Vagina (tissue), 2 donors: ENCODE data around the gene SLC66A2.

Experiments used
- POLR2A ChIP-seq, 2 donors: fragments of 450-650 bp; IDR thresholded peaks; one replicate each; pipeline ENCODE4 v1.6.1; 2017; ENCODE audit warnings: antibody characterized with exemption in 2 of 2, mild to moderate bottlenecking in 2 of 2, moderate library complexity in 2 of 2
- POLR2AphosphoS5 ChIP-seq, 2 donors: sonication (generic); formaldehyde crosslinking; IDR thresholded peaks; one replicate each; pipeline ENCODE4 v1.9.0; 2017; ENCODE audit warnings: antibody characterized with exemption in 2 of 2, mild to moderate bottlenecking in 2 of 2, low read depth in 1 of 2; ENCODE audit not compliant: insufficient read depth in 1 of 2
- TF ChIP-seq, protein P1 (sequence below), 3 experiments: fragments of 450-650 bp in 2 of 3; fragments of 200-600 bp in 1 of 3; sonication (generic) in 1 of 3; IDR thresholded peaks; one replicate each; pipeline ENCODE4 v1.5.1; 2017 to 2019; ENCODE audit warnings: antibody characterized with exemption in 3 of 3, mild to moderate bottlenecking in 2 of 3, moderate library complexity in 2 of 3

- TF ChIP-seq, protein P1, sequence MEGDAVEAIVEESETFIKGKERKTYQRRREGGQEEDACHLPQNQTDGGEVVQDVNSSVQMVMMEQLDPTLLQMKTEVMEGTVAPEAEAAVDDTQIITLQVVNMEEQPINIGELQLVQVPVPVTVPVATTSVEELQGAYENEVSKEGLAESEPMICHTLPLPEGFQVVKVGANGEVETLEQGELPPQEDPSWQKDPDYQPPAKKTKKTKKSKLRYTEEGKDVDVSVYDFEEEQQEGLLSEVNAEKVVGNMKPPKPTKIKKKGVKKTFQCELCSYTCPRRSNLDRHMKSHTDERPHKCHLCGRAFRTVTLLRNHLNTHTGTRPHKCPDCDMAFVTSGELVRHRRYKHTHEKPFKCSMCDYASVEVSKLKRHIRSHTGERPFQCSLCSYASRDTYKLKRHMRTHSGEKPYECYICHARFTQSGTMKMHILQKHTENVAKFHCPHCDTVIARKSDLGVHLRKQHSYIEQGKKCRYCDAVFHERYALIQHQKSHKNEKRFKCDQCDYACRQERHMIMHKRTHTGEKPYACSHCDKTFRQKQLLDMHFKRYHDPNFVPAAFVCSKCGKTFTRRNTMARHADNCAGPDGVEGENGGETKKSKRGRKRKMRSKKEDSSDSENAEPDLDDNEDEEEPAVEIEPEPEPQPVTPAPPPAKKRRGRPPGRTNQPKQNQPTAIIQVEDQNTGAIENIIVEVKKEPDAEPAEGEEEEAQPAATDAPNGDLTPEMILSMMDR (IDR thresholded peaks at IDR 0.05), result no peak
- TF ChIP-seq POLR2AphosphoS5 (IDR thresholded peaks at IDR 0.05; ENCODE audit: insufficient read depth in 1 of 2, low read depth in 1 of 2) (no peak), POLR2A (IDR thresholded peaks at IDR 0.05) (no peak)
Measured at GRCh38 chr18:79950515-79951341, 725 bp downstream of the SLC66A2 start.
